Testis (tissue), 3 donors: ENCODE results near the gene RPEL1. TPM values are rescaled to one million over a fixed set of nuclear protein-coding genes. Genes with fewer than 3 reads are reported as not detected.
A peak's percentile ranks its signal among the peaks of the same experiment; 100 is the strongest.

Experiments
- DNase-seq: peaks from one replicate; pipeline ENCODE4 v3.0.0-alpha.2; 2019
- H3K27ac ChIP-seq, 2 donors: fragments of 200-600 bp; sonication (generic); one replicate each; pipeline ENCODE4 v1.5.1; 2019
- H3K27me3 ChIP-seq: fragments of 200-600 bp; sonication (generic); one replicate; pipeline ENCODE4 v1.5.1; 2019
- H3K36me3 ChIP-seq: fragments of 200-600 bp; sonication (generic); one replicate; pipeline ENCODE4 v1.5.1; 2017; ENCODE audit warnings: low read depth; ENCODE audit errors: missing control alignments
- H3K4me1 ChIP-seq: fragments of 200-600 bp; sonication (generic); one replicate; pipeline ENCODE4 v1.5.1; 2019
- H3K4me3 ChIP-seq, 2 donors: fragments of 200-600 bp; sonication (generic); one replicate each; pipeline ENCODE4 v1.5.1; 2017 to 2019
- H3K9me3 ChIP-seq: fragments of 200-600 bp; sonication (generic); one replicate; pipeline ENCODE4 v1.5.1; 2017
- POLR2A ChIP-seq: fragments of 450-650 bp; IDR thresholded peaks from one replicate; pipeline ENCODE4 v1.6.1; 2017; ENCODE audit warnings: antibody characterized with exemption, mild to moderate bottlenecking, moderate library complexity
- WGBS, 2 donors: methylation state at CpG; one replicate each; pipeline ENCODE4 v1.1.5; 2018; 5-methylcytosine and 5-hydroxymethylcytosine counted together
- intact Hi-C: fragments of 100-400 bp; cut with DNase I; formaldehyde crosslinking; loops from one replicate; pipeline ENCODE4 v1.15.1; 2023; ENCODE audit warnings: low total_unique reads
- polyA plus RNA-seq: library from polyadenylated mRNA; stranded (reverse); fragments of 350-450 nt; fragmentation: Illumina TruSeq; extraction: RNeasy Lipid Tissue Mini Kit (QIAGEN cat#74804); gene quantifications from one replicate; pipeline ENCODE4 v1.2.3, GENCODE V29; 2014; ENCODE audit warnings: low read depth, low replicate concordance; ENCODE audit not compliant: insufficient read depth
- total RNA-seq, 2 donors: library from RNA; depleted of rRNA; stranded (reverse); fragments of >200 nt; gene quantifications; one replicate each; pipeline ENCODE4 v1.2.3, GENCODE V29; 2016
- TF ChIP-seq, protein P1 (sequence below), 3 experiments: fragments of 450-650 bp in 2 of 3; fragments of 200-600 bp in 1 of 3; sonication (generic) in 1 of 3; IDR thresholded peaks; one replicate each; pipeline ENCODE4 v1.5.1; 2016 to 2019; ENCODE audit warnings: antibody characterized with exemption in 3 of 3, mild to moderate bottlenecking in 2 of 3, moderate library complexity in 1 of 3

The RPEL1 gene
- total and polyA plus RNA-seq, 3 donors from 2014 or later: not detected

DNA sequence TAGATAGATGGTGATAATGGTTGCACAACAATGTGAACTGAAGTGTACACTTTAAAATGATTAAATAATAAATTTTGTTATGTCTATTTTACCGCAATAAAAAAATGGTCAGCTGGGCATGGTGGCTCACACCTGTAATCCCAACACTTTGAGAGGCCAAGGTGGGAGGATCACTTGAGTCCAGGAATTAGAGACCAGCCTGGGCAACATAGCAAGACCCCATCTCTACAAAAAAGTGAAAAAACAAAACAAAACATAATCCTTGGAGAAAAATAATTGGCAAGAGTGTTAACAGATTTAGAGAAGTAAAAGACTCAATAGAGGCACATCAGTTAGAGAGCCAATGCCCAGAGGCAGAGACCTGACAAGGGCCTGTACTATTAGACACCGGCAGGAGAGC lies 9.9 kb upstream of the RPEL1 start:
- Histone ChIP-seq H3K27ac (no peak overlapping the region), H3K27me3 (no peaks in the 10 kb centered on the region), H3K4me3 (no peak overlapping the region), H3K36me3 (no peaks in the 10 kb centered on the region), H3K9me3 (no peaks in the 10 kb centered on the region), H3K4me1 (peaks cover 8% of the 10 kb centered on the region)
- intact Hi-C loops: no loop called here
- 94 to 97% methylated on average over 2 of the region's 2 CpGs for WGBS, 2 donors
- TF ChIP-seq POLR2A: no peak
- TF ChIP-seq, protein P1, sequence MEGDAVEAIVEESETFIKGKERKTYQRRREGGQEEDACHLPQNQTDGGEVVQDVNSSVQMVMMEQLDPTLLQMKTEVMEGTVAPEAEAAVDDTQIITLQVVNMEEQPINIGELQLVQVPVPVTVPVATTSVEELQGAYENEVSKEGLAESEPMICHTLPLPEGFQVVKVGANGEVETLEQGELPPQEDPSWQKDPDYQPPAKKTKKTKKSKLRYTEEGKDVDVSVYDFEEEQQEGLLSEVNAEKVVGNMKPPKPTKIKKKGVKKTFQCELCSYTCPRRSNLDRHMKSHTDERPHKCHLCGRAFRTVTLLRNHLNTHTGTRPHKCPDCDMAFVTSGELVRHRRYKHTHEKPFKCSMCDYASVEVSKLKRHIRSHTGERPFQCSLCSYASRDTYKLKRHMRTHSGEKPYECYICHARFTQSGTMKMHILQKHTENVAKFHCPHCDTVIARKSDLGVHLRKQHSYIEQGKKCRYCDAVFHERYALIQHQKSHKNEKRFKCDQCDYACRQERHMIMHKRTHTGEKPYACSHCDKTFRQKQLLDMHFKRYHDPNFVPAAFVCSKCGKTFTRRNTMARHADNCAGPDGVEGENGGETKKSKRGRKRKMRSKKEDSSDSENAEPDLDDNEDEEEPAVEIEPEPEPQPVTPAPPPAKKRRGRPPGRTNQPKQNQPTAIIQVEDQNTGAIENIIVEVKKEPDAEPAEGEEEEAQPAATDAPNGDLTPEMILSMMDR (IDR thresholded peaks at IDR 0.05): no peak
- no peak for DNase-seq

DNA sequence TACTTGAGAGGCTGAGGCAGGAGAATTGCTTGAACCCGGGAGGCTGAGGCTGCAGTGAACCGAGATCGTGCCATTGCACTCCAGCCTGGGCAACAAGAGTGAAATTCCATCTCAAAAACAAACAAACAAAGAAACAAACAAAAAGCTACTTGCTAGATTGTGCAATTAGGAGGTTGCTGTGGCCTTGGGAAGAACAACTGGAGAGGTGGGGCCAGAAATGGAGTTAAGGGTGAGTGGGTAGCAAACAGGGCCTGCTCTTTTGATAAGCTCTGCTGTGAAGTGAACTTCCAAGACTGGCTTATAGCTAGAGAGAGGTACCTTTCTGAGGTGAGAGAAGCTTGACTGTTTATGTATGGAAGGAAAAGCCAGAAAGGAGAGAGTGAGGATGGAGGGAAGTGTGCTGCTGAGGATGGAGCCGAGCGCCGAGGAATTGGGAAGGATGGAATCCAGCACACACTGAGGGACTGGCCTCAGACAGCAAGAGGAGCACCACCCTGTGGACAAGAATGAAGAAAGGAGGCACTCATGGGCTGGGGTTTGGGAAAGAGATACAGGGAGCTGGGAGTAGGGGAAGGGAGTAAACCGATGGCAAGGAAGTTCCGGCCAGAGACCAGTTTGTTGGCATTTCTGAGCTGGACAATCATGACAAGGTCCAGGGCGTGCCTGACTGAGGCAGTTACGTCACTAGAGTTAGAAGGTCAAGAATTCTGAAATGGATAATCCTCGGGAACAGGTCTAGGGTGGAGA lies 7.0 kb upstream of the RPEL1 start:
- Histone ChIP-seq H3K36me3 (no peaks in the 10 kb centered on the region), H3K4me1 (no peaks in the 10 kb centered on the region), H3K9me3 (no peaks in the 10 kb centered on the region), H3K4me3 (no peak overlapping the region), H3K27me3 (no peaks in the 10 kb centered on the region), H3K27ac (no peak overlapping the region)
- intact Hi-C loops: no loop called here
- peak; percentile 56 for DNase-seq
- 58 to 68% methylated on average over 11 of the region's 11 CpGs for WGBS, 2 donors
- TF ChIP-seq POLR2A: no peak
- TF ChIP-seq, protein P1 (IDR thresholded peaks at IDR 0.05): peak in 1 of 3 experiments; percentile 27

DNA sequence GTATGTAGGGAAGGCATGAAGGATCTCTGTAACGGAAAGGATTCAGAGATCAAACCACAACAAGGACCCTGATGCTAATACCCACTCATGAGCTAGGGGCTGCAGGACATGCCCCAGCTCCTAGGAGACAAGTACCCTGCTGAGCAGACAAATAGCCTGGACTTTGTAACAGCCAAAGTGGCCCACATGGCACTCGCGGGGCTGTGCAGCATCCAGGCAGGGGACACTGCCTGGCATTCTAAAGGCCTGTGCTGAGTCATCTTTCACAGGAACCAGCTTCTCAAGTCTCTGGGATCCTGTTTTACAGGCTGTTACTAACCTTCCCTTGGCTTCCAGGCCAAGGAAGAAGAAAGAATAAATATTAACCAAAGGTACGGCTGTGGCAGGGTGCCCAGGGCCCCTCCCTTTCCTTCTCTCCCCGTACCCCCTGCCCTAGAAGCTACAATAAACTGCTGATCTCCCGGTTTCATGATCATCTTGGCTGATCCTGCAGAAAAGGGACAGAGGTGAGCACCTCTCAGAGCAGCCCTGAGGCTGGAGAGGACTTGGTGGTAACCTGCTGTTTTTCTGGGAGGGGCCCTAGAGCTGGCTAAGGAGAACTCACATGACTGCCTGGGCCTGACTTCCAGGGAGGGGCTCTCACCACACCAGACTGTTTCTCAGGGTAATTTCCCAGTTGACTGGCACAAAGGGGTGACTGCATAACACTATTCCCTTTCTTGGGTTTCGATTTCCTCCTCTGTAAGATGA lies 4.2 kb upstream of the RPEL1 start:
- WGBS, 2 donors: 71 to 75% methylated on average over 7 of the region's 7 CpGs
- Histone ChIP-seq H3K36me3 (no peaks in the 10 kb centered on the region), H3K4me1 (no peaks in the 10 kb centered on the region), H3K27ac (no peak overlapping the region), H3K4me3 (no peak overlapping the region), H3K9me3 (no peaks in the 10 kb centered on the region), H3K27me3 (no peaks in the 10 kb centered on the region)
- intact Hi-C loops: loop anchor here (10.0 kb wide), 2 partner anchors 167 to 327 kb away; partner anchors contain the start of gene CNNM2
- no peak for DNase-seq
- TF ChIP-seq, protein P1 (IDR thresholded peaks at IDR 0.05): no peak
- no peak for TF ChIP-seq POLR2A

DNA sequence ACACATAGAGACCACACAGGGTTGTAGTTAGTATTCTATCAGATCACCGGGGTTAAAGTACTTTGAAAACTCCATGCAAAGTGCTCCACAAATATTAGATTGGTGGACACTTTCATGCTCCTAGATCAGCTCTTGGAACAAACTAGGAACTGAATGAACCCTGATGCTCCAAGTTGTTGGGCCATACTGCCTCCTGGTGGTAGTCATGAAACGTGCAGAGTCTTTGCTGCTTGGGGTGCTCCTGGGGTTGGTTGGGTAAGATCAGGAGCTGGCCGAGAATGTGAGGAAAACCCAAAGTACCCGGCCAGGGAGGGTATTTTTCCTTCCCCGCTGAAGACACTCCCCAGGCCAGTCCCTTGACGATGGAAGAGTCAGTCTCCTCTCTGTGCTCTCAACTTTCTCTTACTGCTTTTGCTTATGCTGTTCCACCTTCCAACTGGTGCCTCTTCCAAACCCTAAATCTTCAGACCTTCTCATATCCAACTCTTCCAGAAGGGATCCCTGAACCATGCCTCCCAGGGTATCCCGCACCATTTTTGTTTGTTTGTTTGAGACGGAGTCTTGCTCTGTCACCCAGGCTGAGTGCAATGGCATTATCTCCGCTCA lies 918 bp upstream of the RPEL1 start:
- no peaks in the 10 kb centered on the region for H3K9me3 ChIP-seq
- H3K27ac ChIP-seq: no peak overlapping the region
- H3K4me1 ChIP-seq: no peaks in the 10 kb centered on the region
- H3K27me3 ChIP-seq: no peaks in the 10 kb centered on the region
- TF ChIP-seq, protein P1 (IDR thresholded peaks at IDR 0.05): peak; percentile 73 to 91 (median 80)
- no peak for TF ChIP-seq POLR2A
- peak; percentile 83 for DNase-seq
- H3K36me3 ChIP-seq: no peaks in the 10 kb centered on the region
- intact Hi-C loops: loop anchor here (10.0 kb wide), 2 partner anchors 170 to 330 kb away; partner anchors contain the start of gene CNNM2
- no peak overlapping the region for H3K4me3 ChIP-seq
- WGBS, 2 donors: 50 to 60% methylated on average over 7 to 9 of the region's 9 CpGs
